SKM-1 (cell line): ENCODE data around the gene KARS1.

Source experiments
- DNase-seq: peaks from one replicate; lab custom pipeline; 2025; ENCODE audit not compliant: unreplicated experiment; lab: John Stamatoyannopoulos, UW

The KARS1 gene

DNA sequence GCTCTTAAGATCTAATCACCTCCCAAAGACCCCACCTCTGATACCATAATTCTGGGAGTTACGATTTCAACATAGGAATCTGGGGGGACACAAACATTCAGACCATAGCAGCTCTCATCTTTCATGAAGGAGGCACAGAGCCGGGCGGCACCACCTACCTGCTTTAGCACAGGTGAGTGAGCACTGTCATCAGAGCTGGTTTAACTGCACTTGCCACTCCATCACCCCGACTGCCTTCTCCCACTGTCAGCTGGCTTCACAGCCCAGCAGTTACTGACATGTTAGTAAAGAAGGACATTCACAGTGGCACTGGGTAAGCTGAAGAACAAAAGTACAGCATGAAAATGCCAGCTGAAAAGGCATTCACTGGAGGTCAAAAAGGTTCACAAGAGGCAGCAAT, 58.7 kb downstream of the KARS1 start:
- DNase-seq: no peak

DNA sequence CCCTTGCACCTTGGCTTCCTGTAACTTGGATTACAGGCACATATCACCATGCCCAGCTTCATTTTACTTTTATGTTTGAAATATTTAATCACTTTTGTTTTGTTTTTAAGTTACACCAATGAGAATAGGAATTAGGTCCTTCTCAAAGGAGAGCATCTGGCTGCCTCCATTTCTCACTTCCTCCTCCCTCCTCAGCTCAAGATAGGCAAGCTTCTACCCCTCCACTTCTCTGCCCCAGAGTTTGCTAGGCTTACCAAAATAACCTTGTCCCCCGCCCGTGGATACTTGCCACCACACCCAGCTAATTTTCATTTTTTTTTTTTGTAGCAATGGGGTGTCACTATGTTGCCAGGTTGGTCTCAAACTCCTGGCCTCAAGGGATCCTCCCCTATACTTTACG, 63.4 kb downstream of the KARS1 start:
- DNase-seq: no peak

DNA sequence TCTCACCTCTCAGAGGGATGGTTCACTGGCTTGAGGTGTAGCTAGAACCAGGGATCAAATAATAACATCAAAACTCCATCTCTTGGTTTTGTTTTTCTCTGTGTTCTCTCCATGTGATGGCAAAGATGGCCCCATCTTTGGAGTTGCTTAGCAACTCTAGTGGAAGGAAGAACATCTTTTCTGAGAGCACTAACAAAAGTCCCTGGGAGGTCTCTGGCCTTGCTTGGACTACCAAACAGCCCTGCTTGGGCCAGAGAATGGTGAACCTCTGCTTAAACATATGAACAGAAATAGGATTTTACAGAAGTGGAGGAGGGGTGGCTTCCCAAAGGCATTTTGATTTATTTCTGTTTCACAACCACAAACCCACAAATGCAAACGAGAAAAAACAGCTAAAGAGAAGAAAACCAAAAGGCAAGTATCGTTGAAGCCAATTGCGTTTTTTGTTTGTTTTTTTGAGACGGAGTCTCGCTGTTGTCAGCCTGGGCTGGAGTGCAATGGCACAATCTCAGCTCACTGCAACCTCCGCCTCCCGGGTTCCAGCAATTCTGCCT, 68.1 kb downstream of the KARS1 start:
- no peak for DNase-seq

DNA sequence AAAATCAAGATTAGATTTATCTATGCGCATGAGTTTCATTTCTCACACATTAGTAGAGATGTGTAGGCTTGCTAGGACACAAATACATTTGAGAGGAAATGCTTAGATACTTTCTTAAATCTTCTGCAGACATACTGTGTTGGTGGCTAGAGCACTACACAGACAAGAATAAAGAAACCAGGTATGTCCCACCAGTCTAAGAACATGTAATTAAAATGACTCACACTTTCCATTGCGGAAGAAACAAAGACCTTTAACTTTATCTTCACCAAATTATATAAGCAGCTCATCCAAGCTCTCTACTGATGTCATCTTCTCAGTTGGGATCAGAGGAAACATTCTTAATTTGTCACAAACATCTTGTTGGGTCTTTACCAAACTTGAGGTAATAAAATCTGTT, 68.7 kb downstream of the KARS1 start:
- DNase-seq: no peak

DNA sequence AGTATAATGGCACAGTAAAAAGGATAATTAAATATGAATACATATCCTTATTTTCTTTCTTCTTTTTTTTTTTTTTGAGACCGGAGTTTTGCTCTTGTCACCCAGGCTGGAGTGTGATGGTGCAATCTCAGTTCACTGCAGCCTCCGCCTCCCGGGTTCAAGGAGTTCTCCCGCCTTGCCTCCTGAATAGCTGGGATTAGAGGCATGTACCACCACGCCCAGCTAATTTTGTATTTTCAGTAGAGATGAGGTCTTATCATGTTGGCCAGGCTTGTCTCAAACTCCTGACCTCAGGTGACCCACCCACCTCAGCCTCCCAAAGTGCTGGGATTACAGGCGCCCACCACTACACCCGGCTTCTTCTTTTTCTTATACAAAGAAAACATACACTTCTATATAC, 69.3 kb downstream of the KARS1 start:
- DNase-seq: no peak
